ENCODE results near the gene NCSTN.

NCSTN gene

DNA sequence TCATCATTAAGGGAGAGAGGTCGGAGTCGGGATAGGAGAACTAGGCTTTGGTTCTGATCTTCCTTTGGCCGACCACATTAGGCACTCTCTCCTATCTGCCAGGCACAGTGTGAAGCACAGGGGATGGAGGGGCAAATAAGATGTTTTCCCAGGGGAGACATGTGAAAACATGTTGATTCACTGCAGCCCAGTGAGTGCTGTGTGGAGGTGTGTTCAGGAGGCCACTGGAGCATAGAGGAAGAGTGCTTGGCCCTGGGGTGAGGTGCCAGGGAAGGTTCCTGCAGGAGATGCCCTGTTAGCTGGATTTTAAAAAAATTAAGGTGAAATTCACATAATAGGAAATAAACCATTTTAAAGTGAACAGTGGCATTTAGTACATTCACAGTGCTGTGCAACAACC lies 60.9 kb downstream of the NCSTN start:
- DNase-seq (ENCODE audit: low read depth, low spot score), result no peak

DNA sequence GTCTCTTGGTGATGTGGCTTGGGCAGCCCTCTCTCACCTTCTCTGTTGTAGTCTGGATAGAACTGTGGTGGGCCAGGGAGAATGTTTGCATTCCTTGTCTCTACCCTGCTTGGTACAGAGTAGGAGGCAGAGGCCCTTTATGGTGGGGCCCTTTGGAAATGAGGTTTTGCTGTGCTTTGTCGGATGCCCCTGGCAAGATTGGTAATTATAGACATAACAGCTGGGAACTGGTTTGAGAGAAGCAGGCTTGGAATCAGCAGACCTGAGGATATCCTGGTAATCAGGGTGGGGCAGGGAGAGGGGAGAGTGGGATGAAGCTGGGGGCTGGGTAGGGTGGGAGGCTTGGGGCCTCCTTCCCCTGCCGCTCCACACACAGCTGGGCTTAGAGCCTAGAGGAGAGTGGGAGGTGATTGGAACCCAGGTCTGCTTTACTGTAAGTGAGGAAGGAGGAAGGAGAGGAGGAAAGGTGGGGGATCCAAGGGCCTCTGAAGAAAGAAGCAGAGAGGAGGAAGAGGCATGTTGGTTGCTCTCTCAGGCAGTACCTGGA lies 62.2 kb downstream of the NCSTN start:
- no peak for DNase-seq (ENCODE audit: low read depth, low spot score)

DNA sequence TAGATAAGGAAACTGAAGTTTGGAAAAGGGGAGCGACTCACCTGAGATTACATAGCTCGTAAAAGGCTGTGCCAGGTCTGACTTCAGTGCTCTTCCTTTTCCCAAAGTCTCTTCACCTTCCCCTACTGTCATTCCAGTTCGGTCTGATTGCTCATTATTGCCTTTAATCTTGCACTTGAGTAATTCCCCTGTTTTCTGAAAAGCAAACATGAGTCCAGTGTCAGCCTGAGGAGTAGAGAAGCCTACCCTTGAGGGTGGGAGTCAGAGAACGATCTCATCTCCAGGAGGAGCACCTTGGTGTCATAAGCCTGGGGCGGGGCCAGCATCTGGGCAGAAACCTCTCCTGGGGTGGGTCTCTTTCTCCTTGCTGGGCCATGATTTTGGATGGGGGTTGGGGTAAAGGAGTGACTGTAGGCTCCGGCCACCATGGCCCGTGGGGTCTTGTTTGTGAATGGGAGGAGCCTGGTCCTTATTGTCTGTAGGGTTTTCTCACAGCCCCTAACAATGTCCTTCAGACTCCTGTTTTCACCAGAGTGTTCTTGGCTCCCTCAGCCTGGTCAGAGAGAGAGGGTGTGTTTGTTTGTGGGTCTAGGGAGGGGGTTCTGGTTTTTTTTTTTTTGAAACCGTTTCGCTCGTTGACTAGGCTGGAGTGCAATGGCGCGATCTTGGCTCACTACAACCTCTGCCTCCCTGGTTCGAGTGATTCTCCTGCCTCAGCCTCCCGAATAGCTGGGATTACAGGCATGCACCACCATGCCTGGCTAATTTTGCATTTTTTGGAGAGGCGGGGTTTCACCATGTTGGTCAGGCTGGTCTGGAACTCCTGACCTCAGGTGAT lies 63.2 kb downstream of the NCSTN start:
- DNase-seq (ENCODE audit: low read depth, low spot score), result no peak

DNA sequence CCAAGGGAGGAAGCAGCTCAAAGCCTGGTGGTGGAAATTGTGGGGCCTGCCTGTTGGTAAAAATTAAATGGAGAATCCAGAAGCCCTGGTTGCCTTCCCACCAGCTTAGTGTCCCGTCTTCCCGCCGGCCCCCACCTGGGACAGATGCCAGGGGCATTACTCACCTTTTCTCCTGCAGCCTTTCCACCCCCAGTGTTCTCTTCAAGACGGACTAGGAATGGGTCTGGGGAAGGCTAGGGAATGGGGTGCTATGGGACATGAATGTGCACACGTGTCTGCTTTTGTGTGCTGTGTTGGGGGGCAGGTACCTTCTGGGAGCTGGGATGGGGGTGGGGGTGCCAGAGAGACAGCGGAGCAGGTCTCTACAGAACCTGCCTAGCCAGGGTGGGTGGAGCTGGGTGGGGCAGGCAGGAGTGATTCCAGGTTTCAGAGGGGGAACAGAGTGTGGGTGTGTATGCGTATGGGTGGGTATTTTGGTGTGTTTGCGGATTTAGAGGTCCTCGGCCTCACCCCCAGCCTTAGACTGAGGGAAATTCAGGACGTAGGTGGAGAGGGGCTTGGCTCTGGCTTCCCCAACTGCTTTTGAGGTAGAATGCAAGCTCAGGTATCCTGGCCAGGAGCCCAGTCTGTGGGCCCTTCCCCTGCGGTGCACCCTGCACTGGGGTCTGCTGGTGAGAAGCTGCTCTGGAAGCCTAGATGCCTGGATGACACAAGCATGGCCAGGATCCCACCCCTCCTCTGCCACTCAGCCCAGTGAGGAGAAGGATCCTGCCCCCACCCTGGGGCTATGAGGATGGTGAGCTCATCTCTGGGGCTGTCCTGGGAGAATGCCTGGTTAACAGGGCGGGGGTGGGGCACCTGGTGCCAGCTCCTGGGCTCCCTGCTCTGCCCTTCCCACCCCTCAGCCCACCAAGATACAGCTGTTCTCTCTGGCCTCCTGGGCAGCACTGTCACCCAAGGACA lies 64.9 kb downstream of the NCSTN start:
- peak; percentile 79 for DNase-seq (ENCODE audit: low read depth, low spot score)

Measured in astrocyte of the hippocampus (primary cell).